ENCODE results near the gene TOR1B.

The TOR1B gene

DNA sequence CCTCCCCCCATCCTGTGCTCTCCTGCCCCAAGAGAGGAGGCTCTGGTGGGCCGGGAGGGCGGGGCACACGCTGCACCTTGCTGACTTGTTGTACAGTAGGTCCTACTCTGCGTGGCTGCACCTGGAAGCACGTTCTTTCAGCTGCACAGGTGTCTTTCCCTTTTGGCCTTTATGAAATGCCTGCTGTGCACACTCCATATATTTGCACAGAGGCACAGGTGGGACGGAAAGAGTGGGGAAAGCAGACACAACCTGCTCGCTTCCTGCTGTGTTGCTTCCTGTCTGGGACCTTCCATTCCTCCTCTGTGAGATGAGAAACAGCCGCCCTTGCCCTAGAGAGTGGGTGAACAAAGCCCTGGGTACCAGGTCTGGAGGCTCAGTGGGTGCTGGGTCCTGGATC is 37.0 kb downstream of the TOR1B start:
- H3K4me3 ChIP-seq (ENCODE audit: low read depth, low read length), result no peak overlapping the region

DNA sequence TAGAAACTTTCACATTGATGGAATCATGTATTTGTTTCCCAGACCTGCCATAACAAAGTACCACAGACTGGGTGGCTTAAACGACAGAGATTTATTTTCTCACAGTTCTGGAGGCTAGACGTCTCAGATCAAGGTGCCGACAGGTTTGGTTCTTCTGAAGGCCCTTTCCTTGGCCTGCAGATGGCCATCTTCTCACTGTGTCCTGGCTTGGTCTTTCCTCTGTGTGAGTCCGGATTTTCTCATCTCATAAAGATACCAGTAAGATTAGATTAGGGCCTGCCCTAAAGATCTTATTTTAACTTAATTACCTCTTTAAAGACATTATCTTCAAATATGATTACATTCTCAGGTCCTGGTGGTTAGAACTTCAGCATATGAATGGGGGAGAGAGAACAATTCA is 38.1 kb downstream of the TOR1B start:
- no peak overlapping the region for H3K4me3 ChIP-seq (ENCODE audit: low read depth, low read length)

DNA sequence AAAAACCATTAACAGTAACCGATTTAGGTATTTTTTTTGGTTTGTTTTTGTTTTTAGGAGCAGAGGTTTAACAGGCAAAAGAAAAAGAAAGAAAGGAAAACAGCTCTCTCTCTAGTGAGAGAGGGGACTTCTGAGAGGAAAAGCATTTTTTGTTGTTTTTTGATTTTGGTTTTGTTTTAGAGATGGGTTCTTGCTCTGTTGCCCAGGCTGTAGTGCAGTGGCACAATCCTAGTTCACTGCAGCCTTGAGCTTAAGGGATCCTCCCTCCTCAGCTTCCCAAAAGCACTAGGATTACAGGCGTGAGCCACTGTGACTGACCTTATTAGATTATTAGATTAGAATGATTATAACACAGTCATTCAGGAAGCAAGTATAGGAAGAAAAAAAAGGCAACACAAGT is 42.4 kb downstream of the TOR1B start:
- no peak overlapping the region for H3K4me3 ChIP-seq (ENCODE audit: low read depth, low read length)

DNA sequence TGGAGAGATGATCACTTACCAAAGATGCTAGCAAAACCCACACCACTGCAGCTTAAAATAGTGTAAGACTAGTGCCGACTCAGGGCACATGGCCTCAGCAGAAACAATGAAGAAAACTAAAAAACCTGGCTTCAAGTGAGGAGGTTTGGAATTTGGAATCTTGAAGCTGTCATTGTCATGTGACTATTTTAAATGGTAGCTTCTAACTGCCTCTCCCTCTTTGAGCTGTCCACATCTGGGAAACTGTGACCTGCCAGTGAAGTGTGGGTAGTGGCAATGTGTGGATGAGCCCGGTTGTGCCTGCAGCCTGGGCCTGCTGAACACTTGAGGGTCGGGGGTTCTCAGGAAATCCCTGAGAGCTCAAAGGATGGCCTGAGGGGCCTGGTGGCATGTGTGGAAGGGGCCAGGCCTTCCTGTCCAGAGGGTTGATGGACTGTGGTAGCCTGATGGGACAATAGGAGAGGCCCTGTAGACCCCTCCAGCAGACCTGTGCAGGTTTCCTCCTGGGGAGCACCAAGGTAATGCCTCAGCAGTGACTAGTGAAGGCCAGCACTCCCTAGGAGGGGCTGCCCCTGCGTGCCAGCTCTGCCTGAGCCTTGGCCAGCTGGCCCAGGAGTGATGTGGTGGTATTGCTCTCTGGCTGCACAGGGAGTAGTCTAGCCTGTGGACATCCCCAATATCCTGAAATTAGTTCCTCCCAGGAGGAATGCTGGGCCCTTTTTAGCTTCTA is 45.9 kb downstream of the TOR1B start:
- no peak overlapping the region for H3K4me3 ChIP-seq (ENCODE audit: low read depth, low read length)

DNA sequence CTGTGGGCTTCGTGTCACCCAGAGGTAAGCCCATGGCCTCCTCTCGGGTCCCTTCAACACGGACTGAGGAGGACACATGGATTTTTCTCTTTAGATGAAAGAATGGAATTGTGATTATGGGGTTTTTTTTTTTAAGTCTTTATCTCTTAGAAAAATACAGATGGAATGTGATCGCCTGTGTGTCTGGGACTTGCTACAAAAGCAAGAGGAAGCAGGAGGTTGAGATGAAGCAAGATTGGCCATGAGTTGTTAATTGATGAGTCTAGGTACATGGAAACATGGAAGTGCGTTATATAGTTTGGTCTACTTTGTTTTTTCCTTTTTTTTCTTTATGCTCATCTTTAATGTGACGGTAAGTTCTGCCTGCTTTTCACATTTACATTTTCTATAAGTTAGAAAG is 46.9 kb downstream of the TOR1B start:
- no peak overlapping the region for H3K4me3 ChIP-seq (ENCODE audit: low read depth, low read length)

DNA sequence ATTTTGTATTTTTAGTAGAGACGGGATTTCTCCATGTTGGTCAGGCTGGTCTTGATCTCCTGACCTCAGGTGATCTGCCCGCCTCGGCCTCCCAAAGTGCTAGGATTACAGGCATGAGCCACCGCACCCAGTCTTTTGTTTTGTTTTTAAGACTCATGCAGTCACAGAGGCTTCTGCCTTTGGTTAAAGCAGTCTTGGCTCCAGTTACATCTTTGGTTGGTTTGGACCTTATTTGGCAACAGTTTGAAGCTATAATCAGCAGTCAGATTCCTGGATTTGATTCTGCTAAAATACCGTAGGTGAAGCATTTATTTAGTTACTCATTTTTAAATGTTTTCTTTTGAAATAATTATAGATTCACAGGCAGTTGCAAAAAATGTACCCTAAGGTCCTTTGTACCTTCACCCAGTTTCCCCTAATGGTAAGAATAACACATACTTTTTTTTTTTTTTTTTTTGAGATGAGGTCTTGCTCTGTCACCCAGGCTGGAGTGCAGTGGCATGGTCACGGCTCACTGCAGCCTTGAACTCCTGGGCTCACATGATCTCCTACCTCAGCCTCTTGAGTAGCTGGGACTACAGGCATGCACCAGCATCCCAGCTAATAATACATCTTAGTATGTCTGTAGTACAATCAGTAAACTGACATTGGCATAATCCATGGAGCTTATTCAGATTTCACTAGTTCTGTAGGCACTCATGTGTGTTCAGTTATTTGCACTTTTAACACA is 48.0 kb downstream of the TOR1B start:
- no peak overlapping the region for H3K4me3 ChIP-seq (ENCODE audit: low read depth, low read length)

DNA sequence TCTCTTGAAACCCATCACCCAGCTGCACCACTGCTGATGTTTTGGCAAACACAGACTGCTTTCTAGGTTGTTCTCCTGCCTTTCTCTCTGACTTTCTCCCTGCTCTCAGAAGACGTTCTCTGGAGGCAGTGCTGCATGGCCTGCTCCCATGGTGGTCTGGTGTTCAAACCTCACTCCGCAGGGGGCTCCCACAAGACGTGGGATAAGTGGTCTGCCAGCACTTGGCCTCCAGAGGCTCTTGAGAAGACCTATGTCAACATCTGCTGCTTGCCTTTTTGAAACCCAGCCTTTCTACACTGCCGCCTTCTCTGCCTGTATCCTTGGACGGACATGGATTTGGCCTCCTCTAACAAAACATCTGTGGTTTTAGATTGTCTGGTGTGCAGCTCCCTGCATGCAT is 48.8 kb downstream of the TOR1B start:
- no peak overlapping the region for H3K4me3 ChIP-seq (ENCODE audit: low read depth, low read length)

DNA sequence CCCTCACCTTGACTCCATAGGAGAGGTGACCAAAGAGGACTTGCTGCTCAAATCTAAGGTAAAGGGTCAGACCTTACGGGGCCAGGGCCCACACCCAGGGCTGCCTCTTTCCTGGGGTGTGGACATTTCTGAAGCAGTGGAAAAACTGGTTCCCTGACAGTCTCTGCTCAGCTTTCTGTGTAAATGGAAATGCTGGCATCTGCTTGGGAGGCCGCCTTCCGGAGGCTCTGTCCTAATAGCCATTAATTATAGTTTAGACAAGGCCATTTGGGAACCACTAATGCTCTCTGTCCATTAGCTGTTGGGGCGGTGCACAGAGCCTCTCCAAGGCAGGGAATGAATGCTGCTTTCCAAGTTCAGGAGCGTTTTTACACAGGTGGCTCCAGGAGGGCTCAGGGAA is 49.6 kb downstream of the TOR1B start:
- H3K4me3 ChIP-seq (ENCODE audit: low read depth, low read length), result no peak overlapping the region

DNA sequence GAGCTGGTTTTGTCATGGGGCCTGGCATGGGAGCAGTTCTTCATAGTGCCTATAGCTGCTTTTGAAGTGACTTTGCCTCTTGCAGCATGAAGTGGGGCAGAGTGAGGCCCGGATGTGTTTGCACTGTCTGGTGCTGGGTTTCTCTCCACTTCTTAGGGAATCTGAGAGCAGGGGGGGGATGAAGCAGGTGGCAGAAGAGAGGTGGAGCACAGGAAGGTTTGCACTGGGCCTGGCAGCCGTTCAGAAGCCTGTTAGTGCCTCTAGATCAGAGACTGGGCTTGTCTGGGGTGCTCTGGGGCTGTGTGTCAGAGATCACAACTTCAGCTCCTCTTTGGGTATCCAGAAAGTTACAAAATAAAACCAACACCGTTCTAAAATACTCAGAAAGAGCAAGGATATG is 50.6 kb downstream of the TOR1B start:
- H3K4me3 ChIP-seq (ENCODE audit: low read depth, low read length), result no peak overlapping the region

DNA sequence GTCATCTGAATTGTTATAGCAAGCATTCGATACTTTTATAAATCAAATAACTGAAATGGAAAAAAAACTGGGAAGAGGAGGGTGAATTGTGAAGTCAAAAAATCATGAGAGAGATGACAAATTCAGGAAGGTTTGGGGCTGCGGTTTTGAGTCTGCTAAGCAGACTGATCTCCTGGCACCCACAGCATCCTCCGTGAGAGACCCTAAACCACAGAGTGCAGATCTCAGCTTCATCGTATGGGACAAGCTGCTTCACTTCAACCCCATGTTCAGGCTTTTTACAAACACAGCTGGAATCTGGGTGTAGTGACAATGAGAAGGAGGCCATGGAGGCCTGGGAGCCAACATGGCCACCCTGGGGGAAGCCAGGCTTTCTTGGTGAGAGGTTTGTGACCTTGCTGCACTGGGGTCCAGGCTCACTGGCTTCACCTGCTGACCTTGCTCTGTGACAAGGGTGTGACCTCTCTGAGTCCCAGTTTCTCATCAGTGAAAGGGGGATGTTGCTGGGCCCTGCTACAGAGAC is 51.7 kb downstream of the TOR1B start:
- H3K4me3 ChIP-seq (ENCODE audit: low read depth, low read length), result no peak overlapping the region

DNA sequence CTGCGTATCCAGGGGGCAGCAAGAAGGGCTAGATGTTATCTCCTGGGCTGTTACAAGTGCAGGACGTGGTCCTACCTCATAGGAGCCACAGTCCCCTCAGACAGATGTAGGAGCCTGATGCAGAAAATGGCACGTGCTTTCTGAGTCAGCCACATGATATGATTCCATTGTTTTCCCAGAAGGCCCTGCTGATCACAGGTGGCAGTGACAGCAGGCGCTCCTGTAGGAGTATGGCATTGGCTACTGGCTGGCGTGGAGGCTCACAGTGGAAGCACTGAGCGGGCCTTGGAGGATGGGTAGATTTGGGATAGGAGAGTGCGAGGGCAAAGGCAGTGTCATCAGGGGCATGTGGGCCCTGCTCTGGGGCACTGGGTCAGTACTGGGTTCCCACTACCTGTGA is 54.2 kb downstream of the TOR1B start:
- no peak overlapping the region for H3K4me3 ChIP-seq (ENCODE audit: low read depth, low read length)

DNA sequence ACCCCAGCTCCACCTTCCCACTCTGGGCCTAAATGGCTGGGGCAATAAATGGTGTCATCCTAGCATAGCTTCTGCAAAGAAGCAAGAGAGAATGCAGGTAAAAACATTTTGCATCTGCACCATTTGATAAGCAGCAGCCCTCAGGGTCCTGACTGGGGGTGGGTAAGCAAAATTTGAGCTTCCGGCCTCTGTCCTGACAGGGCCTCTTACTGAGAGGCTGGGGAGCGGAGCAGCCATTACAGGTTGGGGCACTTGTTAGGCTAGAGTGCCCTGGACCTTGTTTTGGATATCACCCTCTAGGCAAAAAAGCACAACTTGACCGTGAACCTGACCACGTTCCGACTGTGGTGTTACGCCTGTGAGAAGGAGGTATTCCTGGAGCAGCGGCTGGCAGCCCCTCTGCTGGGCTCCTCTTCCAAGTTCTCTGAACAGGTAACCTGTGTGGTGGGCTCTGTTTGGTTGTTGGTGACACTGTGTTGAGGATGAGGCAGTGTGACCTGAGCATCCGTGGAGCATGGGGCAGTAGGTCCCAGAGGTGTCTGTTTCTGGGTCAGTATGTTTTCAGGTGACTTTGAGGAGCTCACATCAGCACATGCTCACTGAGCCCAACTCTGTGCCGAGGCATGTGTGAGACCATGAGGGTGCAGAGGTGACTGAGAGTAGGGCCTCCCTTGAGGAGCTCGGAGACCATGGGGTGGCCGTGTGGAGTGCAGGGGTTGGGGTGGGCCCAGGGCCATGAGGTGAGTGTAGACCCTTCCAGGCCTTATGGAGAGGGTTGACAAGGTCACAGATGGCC is 55.4 kb downstream of the TOR1B start:
- H3K4me3 ChIP-seq (ENCODE audit: low read depth, low read length), result no peak overlapping the region

Data from iPS-11a (cell line).